ENCODE data around the gene RPL37A. TPM values are rescaled to one million over a fixed set of nuclear protein-coding genes. Genes with fewer than 3 reads are reported as not detected.

RPL37A gene
- total RNA-seq, 2 donors from 2014 or later, result 2,589 to 2,765 TPM

DNA sequence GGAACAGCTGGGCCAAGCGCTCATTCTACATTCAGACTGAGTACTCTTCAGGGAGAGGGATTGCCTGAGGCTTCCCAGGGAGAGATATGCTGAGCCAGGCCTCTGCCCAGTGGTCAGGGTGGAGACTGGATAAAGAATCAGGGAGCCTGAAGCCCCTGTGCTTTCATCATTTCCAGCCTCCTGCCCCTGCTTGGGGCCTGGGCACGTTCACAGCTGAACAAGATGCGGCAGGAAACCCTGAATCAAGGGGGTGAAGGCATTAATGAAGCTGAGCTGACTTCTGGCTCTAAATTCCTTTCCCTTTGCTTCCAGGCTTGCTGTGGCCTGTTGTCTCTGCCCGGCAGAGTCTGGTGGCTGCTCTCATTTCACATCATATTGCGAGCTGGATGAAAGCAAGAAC lies 35.0 kb downstream of the RPL37A start:
- H3K27ac Mint-ChIP-seq, result no peak overlapping the region
- no peaks in the 10 kb centered on the region for H3K36me3 Mint-ChIP-seq (ENCODE audit: low read depth)
- TF ChIP-seq CTCF (conservative IDR thresholded peaks at IDR 0.05), result no peak
- no peaks in the 10 kb centered on the region for H3K36me3 ChIP-seq (ENCODE audit: control insufficient read depth, insufficient read depth, low read length)
- H3K27me3 ChIP-seq (ENCODE audit: control insufficient read depth, insufficient read depth, low read length, poor library complexity, severe bottlenecking), result no peaks in the 10 kb centered on the region
- H3K9me3 Mint-ChIP-seq, result no peaks in the 10 kb centered on the region
- no peaks in the 10 kb centered on the region for H3K4me1 ChIP-seq (ENCODE audit: control insufficient read depth, insufficient read depth, low read length)
- no peaks in the 10 kb centered on the region for H3K27me3 Mint-ChIP-seq (ENCODE audit: insufficient read depth)
- peak overlapping the region; percentile 8 for H3K27ac ChIP-seq (ENCODE audit: low read depth, low read length)
- no peaks in the 10 kb centered on the region for H3K9me3 ChIP-seq (ENCODE audit: control insufficient read depth, low read length)
- H3K4me3 ChIP-seq (ENCODE audit: low read length), result no peak overlapping the region
- no peak overlapping the region for H3K4me3 Mint-ChIP-seq
- H3K4me1 Mint-ChIP-seq, result peaks cover 4% of the 10 kb centered on the region
- H3K9ac ChIP-seq (ENCODE audit: extremely low read depth, low read length, poor library complexity, severe bottlenecking), result no peak overlapping the region
- no peak for DNase-seq
- whole genome bisulfite sequencing, 2 experiments (ENCODE audit: insufficient coverage in 1 of 2, insufficient read length in 1 of 2), result 92 to 96% methylated on average over 4 to 5 of the region's 5 CpGs

DNA sequence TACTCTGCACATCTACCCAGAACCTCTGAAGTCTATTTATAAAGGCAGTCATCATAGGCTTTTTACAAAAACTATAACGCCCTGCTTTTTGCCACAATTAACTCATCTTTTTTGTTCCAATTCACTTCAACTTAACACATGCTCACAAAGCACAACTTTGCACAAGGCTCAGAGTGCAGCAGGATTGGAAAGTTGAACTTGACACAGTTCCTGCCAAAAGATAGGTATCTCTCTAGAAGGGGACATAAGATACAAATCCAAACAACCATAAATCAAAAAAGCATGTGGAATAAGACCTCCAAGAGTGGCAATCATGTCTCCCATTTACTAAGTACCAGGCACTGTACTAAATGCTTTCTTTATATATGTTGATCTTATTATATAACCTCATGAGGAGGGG lies 36.2 kb downstream of the RPL37A start:
- H3K27me3 Mint-ChIP-seq (ENCODE audit: insufficient read depth), result no peaks in the 10 kb centered on the region
- H3K36me3 ChIP-seq (ENCODE audit: control insufficient read depth, insufficient read depth, low read length), result no peaks in the 10 kb centered on the region
- WGBS, 2 experiments (ENCODE audit: insufficient coverage in 1 of 2, insufficient read length in 1 of 2), result 88% methylated on average over 1 of the region's 1 CpG; no CpG with 5 or more reads in 1 of the 2 experiments
- no peaks in the 10 kb centered on the region for H3K27me3 ChIP-seq (ENCODE audit: control insufficient read depth, insufficient read depth, low read length, poor library complexity, severe bottlenecking)
- no peaks in the 10 kb centered on the region for H3K36me3 Mint-ChIP-seq (ENCODE audit: low read depth)
- H3K4me1 Mint-ChIP-seq, result peaks cover 4% of the 10 kb centered on the region
- H3K4me3 ChIP-seq (ENCODE audit: low read length), result no peak overlapping the region
- H3K27ac Mint-ChIP-seq, result no peak overlapping the region
- no peaks in the 10 kb centered on the region for H3K9me3 ChIP-seq (ENCODE audit: control insufficient read depth, low read length)
- no peak overlapping the region for H3K27ac ChIP-seq (ENCODE audit: low read depth, low read length)
- no peak for DNase-seq
- no peaks in the 10 kb centered on the region for H3K4me1 ChIP-seq (ENCODE audit: control insufficient read depth, insufficient read depth, low read length)
- H3K9ac ChIP-seq (ENCODE audit: extremely low read depth, low read length, poor library complexity, severe bottlenecking), result no peak overlapping the region
- TF ChIP-seq CTCF (conservative IDR thresholded peaks at IDR 0.05), result no peak
- no peaks in the 10 kb centered on the region for H3K9me3 Mint-ChIP-seq
- no peak overlapping the region for H3K4me3 Mint-ChIP-seq

- no peaks in the 10 kb centered on the region for H3K27me3 Mint-ChIP-seq (ENCODE audit: insufficient read depth)
- H3K36me3 Mint-ChIP-seq (ENCODE audit: low read depth), result no peaks in the 10 kb centered on the region
- DNase-seq, result peak; percentile 44
- Histone ChIP-seq H3K27ac (ENCODE audit: low read depth, low read length) (no peak overlapping the region), H3K36me3 (ENCODE audit: control insufficient read depth, insufficient read depth, low read length) (no peaks in the 10 kb centered on the region), H3K9ac (ENCODE audit: extremely low read depth, low read length, poor library complexity, severe bottlenecking) (no peak overlapping the region), H3K4me1 (ENCODE audit: control insufficient read depth, insufficient read depth, low read length) (no peaks in the 10 kb centered on the region), H3K9me3 (ENCODE audit: control insufficient read depth, low read length) (no peaks in the 10 kb centered on the region), H3K27me3 (ENCODE audit: control insufficient read depth, insufficient read depth, low read length, poor library complexity, severe bottlenecking) (no peaks in the 10 kb centered on the region), H3K4me3 (ENCODE audit: low read length) (no peak overlapping the region)
- no peak for TF ChIP-seq CTCF (conservative IDR thresholded peaks at IDR 0.05)
- no peak overlapping the region for H3K4me3 Mint-ChIP-seq
- H3K4me1 Mint-ChIP-seq, result peaks cover 4% of the 10 kb centered on the region
- WGBS, 2 experiments (ENCODE audit: insufficient coverage in 1 of 2, insufficient read length in 1 of 2), result 86 to 88% methylated on average over 8 to 10 of the region's 10 CpGs
- no peak overlapping the region for H3K27ac Mint-ChIP-seq
- H3K9me3 Mint-ChIP-seq, result no peaks in the 10 kb centered on the region
Observed at GRCh38 chr2:216535454-216535995, 36.9 kb downstream of the RPL37A start.

Measured in endodermal cell (in vitro differentiated cells).